Limb (tissue), 2 donors: Measurements from ENCODE around the gene FGF10.

Experiments used
- DNase-seq, 2 donors: peaks; one replicate each; pipeline ENCODE4 v3.0.0-alpha.2; 2016; ENCODE audit errors: extremely low spot score in 2 of 2

The FGF10 gene

GRCh38 chr5:44257653-44258365 lies 131.4 kb downstream of the FGF10 start:
- no peak for DNase-seq

GRCh38 chr5:44257221-44257620 lies 132.0 kb downstream of the FGF10 start:
- DNase-seq: no peak
